Embryonic facial prominence (tissue), 1 donor: ENCODE data around the gene VAC14.
"Not testable (repeated sequence)": the region's sequence is repeated elsewhere in the genome, so short reads cannot be mapped to it uniquely, and the experiment has no call there.

Source experiments
- DNase-seq: peaks from one replicate; pipeline ENCODE4 v3.0.0-alpha.2; 2016; ENCODE audit errors: extremely low spot score

The VAC14 gene

GRCh38 chr16:70681382-70682238, 119.3 kb downstream of the VAC14 start:
- DNase-seq: no peak

DNA sequence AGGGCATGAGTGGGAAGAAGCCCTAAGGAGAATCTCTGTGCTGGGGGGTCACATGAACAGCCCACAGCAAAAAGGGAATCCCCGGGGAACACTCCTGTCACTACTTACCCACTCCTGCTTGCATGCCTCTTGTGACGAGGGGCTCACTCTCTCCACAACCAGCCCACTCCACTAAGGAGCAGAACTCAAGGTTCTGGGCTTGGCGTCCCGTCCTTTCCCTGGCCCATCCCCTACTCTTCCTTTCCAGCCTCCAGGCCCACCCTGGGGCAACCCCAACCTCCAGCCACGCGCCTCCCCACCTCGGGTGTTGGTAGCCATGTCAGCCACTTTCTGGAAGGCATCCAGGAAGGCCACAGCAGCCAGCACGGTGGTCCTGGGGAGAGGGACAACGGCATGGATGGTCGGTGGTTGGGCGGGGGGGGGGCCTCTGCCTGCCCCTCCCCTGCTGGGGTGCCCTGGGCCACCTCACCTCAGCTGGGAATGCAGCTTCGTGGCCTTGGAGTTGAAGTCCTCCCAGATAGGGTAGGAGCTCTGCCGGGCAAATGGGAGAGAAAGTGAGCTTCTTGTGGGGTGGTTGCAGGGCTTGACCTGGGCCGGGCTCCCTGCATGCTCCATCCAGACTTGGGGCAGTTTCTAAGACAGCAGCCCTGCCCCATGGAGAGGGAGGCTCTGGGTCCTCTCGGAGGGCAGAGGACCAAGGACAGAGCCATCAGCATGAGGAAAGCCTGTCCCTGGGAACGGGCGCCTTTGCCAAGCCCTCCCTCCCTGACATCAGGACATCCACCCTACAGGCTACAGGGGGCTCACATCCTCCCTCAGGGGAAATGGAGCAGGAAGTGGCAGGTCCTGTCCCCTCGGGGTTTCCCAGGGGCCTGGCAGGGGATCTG, 120.2 kb downstream of the VAC14 start:
- DNase-seq: no peak

- no peak for DNase-seq
Measured at GRCh38 chr16:70679671-70680494, 121.1 kb downstream of the VAC14 start.

DNA sequence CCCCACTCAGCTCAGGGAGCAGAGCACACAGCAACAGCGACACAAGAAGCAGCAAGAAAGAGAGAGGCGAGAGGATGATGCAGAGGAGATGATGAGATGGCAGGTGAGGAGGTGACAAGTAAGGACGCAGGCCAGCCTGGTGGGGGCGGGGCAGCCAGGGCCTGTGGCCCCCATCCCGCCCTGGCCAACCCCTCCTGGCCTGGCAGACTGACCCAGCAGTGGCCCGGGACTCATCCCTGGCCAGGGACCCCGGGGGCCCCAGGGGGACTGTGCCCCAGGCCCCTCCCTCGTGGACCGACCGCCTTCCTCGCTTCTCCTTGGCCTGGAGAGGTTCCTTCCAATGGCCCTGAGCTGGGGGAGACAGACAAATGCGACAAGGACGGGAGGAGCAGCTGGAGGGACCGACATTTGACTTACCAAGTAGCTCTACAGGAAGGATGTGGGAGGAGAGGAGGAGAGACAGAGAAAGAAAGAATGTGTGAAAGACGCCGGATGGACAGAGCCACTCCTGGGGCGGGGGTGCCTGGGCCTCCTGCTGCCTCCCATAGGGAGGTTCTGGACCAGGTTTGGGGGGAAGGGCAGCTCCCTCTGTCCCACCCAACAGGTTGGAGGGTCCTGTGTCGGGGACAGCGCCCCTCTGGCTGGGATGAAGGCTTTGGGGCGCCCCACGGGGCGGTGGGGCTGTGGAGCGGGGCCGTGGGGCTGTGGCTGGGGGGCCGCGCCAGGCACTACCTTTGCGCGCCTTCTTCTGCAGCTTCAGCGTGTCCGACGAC, 121.9 kb downstream of the VAC14 start:
- no peak for DNase-seq

- no peak for DNase-seq
Measured at GRCh38 chr16:70678121-70678897, 122.6 kb downstream of the VAC14 start.

- DNase-seq: no peak
Measured at GRCh38 chr16:70677499-70678120, 123.3 kb downstream of the VAC14 start.

GRCh38 chr16:70676675-70677498, 124.1 kb downstream of the VAC14 start:
- DNase-seq: no peak

DNA sequence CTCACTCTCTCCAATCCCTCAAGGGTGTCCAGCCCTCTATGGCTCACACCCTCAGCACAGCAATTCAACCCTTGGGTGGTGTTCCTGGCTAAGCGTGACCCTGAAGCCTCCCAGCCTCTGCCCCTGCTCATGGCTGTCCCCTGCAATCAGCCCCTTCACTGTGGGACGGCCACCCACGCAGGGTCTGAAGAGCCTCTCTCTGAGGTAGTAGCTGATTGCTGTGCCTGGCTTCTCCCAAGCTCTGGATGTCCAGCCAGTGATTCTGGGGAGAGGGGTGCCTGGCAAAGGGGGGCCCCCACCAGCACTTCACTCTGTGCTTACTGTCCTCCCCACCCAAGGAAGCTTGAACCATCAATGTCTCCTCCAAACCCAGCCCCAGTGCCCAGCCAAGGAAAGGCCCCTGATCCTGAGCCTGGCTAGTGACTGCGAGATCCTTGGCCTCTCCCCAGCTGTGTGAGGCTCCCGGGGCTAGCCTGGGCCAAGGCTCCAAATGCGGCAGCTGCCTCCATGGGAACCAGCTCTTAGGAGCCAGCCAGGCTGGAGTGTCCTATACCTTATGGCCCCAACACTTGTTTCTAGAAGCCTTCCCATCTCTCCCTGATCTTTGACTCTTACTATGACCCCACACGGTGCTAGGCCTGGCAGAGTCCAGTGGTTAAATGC, 125.0 kb downstream of the VAC14 start:
- no peak for DNase-seq

GRCh38 chr16:70674221-70675014, 126.5 kb downstream of the VAC14 start:
- DNase-seq: no peak

DNA sequence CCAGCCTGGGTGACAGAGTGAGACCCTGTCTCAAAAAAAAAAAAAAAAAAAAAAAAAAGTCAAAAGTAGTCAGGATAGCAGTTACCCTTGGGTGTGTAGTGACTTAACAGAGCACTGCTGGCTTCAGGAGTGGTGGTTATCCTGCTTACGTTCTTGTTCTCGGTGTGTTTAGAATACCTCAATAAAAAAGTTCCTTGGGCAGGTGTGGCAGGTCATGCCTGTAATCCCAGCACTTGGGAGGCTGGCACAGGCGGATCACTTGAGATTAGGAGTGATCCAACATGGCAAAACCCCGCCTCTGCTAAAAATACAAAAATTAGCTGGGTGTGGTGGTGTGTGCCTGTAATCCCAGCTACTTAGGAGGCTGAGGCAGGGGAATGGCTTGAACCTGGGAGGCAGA, 130.0 kb downstream of the VAC14 start:
- DNase-seq: not testable (repeated sequence)

- no peak for DNase-seq
Measured at GRCh38 chr16:70670175-70670574, 130.8 kb downstream of the VAC14 start.

DNA sequence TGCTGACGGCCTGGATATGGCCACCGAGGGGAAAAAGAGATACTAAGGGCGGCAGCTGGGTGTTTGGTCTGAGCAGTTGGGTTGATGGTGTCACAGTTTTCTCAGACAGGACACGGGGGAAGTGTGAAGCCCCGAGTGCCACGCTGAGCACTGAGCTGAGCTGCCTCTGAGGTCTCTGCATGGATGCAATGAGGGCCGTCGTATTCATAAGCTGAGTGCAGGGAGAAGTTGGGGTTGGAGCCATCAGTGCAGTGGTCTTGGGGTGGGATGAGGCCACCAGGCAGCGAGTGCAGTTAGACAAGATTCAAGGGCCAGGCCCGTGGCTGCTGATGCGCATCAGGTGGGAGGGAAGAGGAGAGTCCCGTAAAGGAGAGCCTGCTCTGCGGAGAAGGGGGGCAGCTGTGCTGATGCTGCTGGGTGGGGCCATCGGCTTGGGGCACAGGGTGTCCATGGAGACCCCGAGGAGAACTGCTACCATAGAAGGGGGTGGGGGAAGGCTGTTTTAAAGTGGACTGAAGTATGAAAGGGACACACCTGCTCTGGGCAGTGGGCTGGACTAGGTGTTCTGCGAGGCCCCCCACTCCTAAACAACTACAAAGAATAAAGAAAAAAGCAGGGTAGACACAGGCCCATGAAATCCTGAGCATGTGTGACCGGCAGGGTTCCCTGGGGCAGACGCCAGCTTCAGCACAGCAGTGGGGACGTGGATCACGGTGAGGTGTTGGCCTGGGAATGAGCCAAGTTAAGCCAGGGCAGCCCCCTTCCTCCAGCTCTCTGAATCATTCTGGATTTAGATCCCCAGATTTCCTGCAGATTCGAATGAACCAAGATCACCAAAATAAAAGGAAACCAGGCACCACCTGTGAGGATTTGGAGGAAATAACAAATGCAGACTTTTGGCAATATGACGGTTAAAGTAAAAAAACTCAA, 134.9 kb downstream of the VAC14 start:
- no peak for DNase-seq

- no peak for DNase-seq
Measured at GRCh38 chr16:70665113-70665694, 135.8 kb downstream of the VAC14 start.

GRCh38 chr16:70664325-70665112, 136.4 kb downstream of the VAC14 start:
- no peak for DNase-seq
